D721Med (cell line): Measurements from ENCODE around the gene SLC29A3.

Experiments
- DNase-seq: peaks from one replicate; pipeline ENCODE4 v3.0.0; 2011; ENCODE audit warnings: low spot score; ENCODE audit not compliant: insufficient read length
- FAIRE-seq: peaks from 2 replicates; lab custom pipeline; 2011; peaks lifted over from hg19 to GRCh38; lab: Jason Lieb, UNC
- TF ChIP-seq, protein P1 (sequence below): IDR thresholded peaks from 2 replicates; pipeline ENCODE4 v1.5.1; 2012; ENCODE audit warnings: mild to moderate bottlenecking, control low read depth; ENCODE audit not compliant: insufficient read depth; ENCODE audit errors: missing control alignments

The SLC29A3 gene

GRCh38 chr10:71308985-71309384 is 10.1 kb upstream of the SLC29A3 start:
- no peak for DNase-seq
- TF ChIP-seq, protein P1, sequence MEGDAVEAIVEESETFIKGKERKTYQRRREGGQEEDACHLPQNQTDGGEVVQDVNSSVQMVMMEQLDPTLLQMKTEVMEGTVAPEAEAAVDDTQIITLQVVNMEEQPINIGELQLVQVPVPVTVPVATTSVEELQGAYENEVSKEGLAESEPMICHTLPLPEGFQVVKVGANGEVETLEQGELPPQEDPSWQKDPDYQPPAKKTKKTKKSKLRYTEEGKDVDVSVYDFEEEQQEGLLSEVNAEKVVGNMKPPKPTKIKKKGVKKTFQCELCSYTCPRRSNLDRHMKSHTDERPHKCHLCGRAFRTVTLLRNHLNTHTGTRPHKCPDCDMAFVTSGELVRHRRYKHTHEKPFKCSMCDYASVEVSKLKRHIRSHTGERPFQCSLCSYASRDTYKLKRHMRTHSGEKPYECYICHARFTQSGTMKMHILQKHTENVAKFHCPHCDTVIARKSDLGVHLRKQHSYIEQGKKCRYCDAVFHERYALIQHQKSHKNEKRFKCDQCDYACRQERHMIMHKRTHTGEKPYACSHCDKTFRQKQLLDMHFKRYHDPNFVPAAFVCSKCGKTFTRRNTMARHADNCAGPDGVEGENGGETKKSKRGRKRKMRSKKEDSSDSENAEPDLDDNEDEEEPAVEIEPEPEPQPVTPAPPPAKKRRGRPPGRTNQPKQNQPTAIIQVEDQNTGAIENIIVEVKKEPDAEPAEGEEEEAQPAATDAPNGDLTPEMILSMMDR = no peak
- FAIRE-seq = no peak

GRCh38 chr10:71309919-71310318 is 9.1 kb upstream of the SLC29A3 start:
- TF ChIP-seq, protein P1 = no peak
- no peak for FAIRE-seq
- DNase-seq = no peak

DNA sequence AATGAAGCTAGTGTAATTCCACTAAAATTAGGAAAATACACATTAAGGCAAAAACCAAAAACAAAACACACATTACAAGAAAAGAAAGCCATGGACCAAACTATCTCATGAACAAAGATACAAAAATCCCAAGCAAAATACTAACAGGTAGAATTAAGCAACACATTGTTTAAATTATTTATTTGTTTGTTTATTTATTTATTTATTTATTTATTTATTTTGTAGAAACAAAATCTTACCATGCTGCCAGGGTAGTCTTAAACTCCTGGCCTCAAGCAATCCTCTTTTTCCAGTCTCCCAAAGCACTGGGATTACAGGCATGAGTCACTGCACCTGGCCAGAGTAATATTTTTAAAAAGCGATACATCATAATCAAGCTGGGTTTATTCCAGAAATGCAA is 6.8 kb upstream of the SLC29A3 start:
- TF ChIP-seq, protein P1 = no peak
- DNase-seq (no peak), FAIRE-seq (no peak)

DNA sequence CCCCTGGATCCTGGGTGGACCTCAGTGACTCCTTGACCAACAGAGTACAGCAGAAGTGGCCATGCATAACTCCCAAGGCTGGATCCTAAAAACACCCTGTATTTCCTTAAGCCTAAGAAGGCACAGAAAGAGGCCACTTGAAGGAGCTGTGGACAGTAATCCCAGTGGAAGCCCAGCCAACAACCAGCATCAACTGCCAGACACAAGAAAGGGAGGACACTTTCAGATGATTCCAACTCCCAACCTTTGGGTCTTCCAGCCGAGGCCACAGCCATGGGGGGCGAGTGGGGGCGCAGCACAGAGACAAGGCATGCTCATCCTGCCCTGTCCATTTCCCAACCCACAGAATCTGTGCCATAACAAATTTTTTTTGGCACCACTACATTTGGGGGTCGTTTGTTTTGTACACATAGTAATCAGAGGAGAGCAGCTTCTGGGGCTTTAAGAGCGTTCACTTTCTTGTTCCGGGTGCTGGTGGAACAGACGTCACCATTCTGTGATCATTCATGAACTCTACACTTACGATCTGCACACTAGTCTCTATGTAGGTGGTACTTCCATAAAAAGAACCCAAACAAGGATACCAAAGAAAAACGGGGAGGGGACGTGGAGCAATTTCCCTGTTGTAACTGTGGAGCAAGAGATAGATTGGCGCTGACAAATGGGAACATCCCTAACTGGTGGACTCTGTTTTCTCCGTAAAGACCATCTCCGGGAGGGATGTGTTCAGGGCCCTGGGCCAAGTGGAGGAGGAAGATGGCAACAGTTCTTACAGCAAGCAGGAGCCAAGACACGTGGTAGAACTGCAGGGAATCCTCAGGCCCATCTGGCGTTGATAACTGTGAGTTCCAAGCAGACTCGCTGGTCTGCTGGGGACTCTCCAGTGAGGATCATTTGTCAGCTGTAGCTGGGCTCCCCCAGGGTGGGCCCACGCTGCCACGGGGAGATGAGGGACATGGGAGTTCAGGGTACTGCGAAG is 6.0 kb upstream of the SLC29A3 start:
- FAIRE-seq (no peak), DNase-seq (no peak)
- TF ChIP-seq, protein P1 = no peak

- DNase-seq = peak; percentile 82
These were observed 4.9 kb upstream of the SLC29A3 start for GRCh38 chr10:71314028-71314693.

GRCh38 chr10:71314694-71315225 is 4.3 kb upstream of the SLC29A3 start:
- TF ChIP-seq, protein P1 = no peak
- no peak for FAIRE-seq
- no peak for DNase-seq

More at GRCh38 chr10:71314028-71314693, 4.9 kb upstream of the SLC29A3 start:
- FAIRE-seq = no peak
- TF ChIP-seq, protein P1 = peak; percentile 74
